Measurements from ENCODE around the gene SF3B3.

SF3B3 gene

DNA sequence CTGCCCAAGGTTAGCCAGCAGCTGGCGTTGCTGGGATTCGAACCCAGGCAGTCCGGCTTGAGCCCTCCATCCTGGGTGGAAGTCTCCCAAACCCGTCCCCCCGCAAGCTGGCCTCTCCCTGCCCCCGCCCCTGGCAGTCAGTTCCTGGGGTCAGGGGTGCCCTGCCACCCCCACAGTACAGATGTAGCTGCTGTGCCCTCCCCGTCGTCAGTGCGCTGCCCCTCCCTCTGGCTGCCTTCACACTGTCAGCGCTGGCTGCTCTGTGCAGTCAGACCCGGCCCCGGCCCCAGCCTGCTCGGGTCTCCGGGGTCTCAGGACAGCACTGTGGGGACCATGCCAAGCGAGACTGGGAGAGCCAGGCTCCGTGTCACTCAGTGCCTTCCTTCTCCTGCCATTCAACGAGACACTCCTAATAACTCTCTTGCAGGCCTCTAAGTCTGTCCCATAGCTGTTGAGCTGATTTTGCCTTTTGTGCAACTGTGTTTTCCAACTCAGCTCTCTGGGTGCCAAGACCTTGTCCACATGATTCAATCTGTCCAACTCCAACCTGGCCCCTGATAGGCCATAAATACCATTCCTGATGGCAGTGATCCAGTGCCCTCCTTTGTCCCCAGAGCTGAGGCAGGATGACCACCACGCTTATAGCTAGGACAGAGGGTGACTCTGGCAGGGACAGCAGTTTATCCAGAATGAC lies 67.3 kb downstream of the SF3B3 start:
- DNase-seq (ENCODE audit: low read depth): no peak

DNA sequence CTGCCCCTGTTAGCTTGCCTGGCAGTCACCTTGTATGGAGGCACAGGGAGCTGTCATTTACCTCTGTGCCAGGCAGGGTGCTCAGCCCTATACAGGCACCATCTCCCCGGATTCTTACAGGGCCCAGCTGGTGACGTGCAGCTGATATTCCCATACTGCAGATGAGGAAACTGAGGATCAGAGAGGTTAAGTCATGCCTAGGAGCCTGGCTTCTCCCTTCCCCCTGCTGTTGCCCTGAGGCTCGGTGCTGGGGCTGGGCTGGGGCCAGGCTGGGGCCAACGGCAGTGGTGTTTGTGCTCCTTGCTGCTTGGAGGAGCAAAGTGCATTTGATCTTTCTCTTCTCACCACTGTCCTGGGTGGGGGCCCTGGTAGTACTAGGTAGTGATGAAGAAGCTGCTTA lies 68.0 kb downstream of the SF3B3 start:
- DNase-seq (ENCODE audit: low read depth): no peak

DNA sequence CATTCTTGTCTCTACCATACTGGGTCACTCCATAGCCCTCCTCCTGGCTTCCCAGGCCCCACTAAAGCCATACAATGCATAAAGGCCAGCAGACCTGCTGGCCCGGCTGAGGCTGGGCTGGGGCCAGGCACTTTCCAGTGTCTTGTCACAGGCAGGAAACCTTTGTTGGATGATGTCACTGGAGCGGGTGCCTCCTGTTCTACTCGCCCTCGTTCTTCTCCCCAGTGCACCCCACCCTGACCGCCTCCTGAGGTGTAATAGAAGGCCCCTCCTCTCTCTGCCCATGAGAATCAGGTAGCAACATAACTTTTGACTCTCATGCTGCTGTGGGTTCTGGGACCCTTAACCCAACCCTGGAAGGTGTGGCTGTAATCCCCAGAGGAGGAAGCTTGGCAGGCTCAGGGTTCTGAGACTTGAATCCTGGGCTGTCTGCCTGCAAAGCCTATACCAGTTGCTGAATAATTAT lies 68.5 kb downstream of the SF3B3 start:
- DNase-seq (ENCODE audit: low read depth): no peak

GRCh38 chr16:70593544-70593943 lies 69.9 kb downstream of the SF3B3 start:
- no peak for DNase-seq (ENCODE audit: low read depth)

DNA sequence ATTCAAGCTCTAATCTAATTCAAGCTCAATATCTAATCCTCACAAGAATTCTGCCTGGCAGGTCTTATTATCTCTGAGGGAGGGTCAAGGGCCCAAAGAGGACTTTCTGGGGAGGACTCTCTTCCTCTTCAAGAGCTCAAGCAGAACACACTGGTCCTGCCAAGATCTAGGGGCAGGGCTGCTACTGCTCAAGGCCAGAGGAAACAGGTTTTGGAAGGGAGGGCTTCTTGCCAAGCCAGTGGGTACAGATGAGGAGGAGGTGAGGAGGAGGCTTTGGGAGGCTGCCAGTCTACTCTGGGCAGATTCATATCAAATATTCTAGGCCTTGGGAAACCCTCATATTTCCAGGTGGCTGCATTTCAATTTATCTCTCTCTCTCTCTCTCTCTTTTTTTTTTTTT lies 71.0 kb downstream of the SF3B3 start:
- DNase-seq (ENCODE audit: low read depth): no peak

- no peak for DNase-seq (ENCODE audit: low read depth)
Measured at GRCh38 chr16:70597135-70597835, 73.7 kb downstream of the SF3B3 start.

- DNase-seq (ENCODE audit: low read depth): no peak
Measured at GRCh38 chr16:70598937-70599503, 75.4 kb downstream of the SF3B3 start.

GRCh38 chr16:70600730-70601129 lies 77.1 kb downstream of the SF3B3 start:
- DNase-seq (ENCODE audit: low read depth): no peak

GRCh38 chr16:70601576-70602575 lies 78.3 kb downstream of the SF3B3 start:
- no peak for DNase-seq (ENCODE audit: low read depth)

GRCh38 chr16:70602831-70603230 lies 79.2 kb downstream of the SF3B3 start:
- DNase-seq (ENCODE audit: low read depth): no peak

- DNase-seq (ENCODE audit: low read depth): no peak
Measured at GRCh38 chr16:70604407-70605282, 81.0 kb downstream of the SF3B3 start.

DNA sequence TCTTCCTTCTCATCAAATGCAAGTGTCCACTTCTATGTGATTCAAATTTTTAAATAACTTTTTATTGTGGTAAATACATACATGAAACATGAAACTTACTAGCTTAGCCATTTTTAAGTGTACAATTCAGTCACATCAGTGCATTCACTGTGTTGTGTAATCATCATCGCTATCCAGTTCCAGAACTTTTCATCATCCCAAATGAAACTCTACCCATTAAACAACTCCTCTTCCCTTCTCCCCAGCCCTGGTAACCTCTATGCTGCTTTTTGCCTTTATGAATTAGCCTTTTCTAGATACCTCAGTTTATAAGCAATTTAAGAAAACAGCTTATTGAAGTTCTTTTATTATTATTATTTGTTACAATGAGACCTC lies 81.7 kb downstream of the SF3B3 start:
- DNase-seq (ENCODE audit: low read depth): no peak

DNA sequence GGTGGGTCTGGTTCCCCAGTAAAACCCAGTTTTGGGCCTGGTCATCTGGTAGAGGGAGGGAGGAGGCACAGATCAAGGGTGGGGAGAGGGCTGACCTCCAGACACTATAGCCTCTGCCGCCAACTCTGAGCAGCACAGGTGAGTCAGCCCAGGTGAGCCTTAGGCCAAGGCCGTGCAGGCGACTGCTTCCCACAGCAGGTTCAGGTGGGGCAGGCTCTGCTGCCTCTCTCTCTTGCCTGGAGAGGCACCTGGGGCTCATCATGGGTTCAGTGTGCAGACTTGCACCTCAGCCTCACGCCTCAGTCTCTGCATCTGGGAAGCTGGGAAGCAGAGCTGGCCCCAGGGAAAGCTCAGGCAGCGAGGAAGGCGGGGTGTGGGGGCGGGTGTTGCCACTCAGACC lies 84.9 kb downstream of the SF3B3 start:
- no peak for DNase-seq (ENCODE audit: low read depth)

- DNase-seq (ENCODE audit: low read depth): no peak
Measured at GRCh38 chr16:70610273-70611223, 86.9 kb downstream of the SF3B3 start.

- DNase-seq (ENCODE audit: low read depth): no peak
Measured at GRCh38 chr16:70611224-70611598, 87.6 kb downstream of the SF3B3 start.

GRCh38 chr16:70611785-70612303 lies 88.2 kb downstream of the SF3B3 start:
- DNase-seq (ENCODE audit: low read depth): no peak

- no peak for DNase-seq (ENCODE audit: low read depth)
Measured at GRCh38 chr16:70612931-70613330, 89.3 kb downstream of the SF3B3 start.

GRCh38 chr16:70614208-70614951 lies 90.8 kb downstream of the SF3B3 start:
- DNase-seq (ENCODE audit: low read depth): no peak

- DNase-seq (ENCODE audit: low read depth): no peak
Measured at GRCh38 chr16:70615945-70616344, 92.3 kb downstream of the SF3B3 start.
